ENCODE data around the gene TMEM201. TPM values are rescaled to one million over a fixed set of nuclear protein-coding genes. Genes with fewer than 3 reads are reported as not detected.

Gene TMEM201
- total and polyA plus RNA-seq, 2 of the 13 experiments (the other 11 are each of a cell fraction or from before 2014, with no cell fraction given), result 1.5 to 8.2 TPM

DNA sequence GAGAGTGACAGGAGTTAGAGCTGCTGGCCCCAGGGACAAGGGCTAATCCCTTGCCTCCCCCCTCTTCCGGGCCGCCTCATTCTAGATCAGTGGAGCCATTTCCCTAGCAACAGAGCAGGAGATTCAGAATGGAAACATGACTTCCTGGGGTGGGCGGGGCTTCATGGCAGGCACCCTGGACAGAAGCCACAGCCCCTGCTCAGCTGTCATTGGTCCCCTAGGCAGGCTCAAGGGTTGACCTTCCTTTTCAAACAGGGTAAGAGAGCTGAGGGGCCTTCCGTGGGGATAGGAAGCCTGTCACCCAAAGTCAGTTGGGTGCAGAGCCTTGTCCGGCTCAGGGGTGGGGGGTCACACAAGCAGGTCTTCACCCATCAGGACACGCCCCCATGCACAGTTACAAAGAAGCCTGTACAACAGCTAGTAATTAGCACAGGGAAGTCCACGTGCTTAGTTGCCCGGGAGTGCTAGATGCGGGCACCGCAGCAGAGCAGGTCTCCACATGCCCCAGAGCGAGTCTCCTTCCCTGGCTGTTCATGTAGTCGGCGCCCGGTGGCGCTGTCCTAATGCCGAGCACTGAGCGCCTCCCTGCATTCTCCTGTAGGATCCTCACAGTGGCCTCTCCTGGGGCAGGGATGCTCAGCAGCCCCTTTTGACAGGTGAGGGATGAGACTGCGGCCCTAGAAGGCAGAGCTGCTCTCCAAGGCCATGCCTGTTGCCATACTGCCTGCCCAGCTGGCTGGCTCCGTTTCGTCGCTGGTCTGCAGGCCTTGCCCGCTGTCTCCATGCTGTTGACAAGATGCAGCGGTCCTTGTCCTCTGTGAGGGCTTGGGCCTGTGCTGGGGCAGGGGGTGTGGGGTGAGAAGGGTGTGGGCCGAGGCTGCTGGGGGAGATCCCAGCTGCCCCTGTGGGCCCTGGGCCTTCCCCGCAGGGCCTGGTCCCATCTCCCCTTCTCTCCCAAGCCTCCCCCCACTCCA is 5.1 kb downstream of the TMEM201 start (continued):
- 0 out of 2 replicates have a peak, but pooled peaks have one; percentile 26 for TF ChIP-seq NR0B2 (CRISPR knock-in tag; IDR thresholded peaks at IDR 0.05)
- peak; percentile 90 for TF ChIP-seq SAP130 (CRISPR knock-in tag; IDR thresholded peaks at IDR 0.05; ENCODE audit: low read depth)
- TF ChIP-seq ZBTB2 (CRISPR knock-in tag; IDR thresholded peaks at IDR 0.05; ENCODE audit: low read depth), result no peak
- no peak for TF ChIP-seq ZNF496 (CRISPR knock-in tag; IDR thresholded peaks at IDR 0.05; ENCODE audit: insufficient replicate concordance)
- no peak for TF ChIP-seq KLF6 (CRISPR knock-in tag; IDR thresholded peaks at IDR 0.05)
- no peak for TF ChIP-seq DNMT3B (CRISPR knock-in tag; conservative IDR thresholded peaks at IDR 0.05)
- no peak for TF ChIP-seq ZNF816 (CRISPR knock-in tag; IDR thresholded peaks at IDR 0.05; ENCODE audit: borderline replicate concordance)
- TF ChIP-seq RFX5 (IDR thresholded peaks at IDR 0.05; ENCODE audit: low read depth, low read length), result peak; percentile 89
- no peak for TF ChIP-seq ZNF589 (CRISPR knock-in tag; conservative IDR thresholded peaks at IDR 0.05)
- no peak for TF ChIP-seq NCOA2 (CRISPR knock-in tag; IDR thresholded peaks at IDR 0.05)
- TF ChIP-seq, protein P1, sequence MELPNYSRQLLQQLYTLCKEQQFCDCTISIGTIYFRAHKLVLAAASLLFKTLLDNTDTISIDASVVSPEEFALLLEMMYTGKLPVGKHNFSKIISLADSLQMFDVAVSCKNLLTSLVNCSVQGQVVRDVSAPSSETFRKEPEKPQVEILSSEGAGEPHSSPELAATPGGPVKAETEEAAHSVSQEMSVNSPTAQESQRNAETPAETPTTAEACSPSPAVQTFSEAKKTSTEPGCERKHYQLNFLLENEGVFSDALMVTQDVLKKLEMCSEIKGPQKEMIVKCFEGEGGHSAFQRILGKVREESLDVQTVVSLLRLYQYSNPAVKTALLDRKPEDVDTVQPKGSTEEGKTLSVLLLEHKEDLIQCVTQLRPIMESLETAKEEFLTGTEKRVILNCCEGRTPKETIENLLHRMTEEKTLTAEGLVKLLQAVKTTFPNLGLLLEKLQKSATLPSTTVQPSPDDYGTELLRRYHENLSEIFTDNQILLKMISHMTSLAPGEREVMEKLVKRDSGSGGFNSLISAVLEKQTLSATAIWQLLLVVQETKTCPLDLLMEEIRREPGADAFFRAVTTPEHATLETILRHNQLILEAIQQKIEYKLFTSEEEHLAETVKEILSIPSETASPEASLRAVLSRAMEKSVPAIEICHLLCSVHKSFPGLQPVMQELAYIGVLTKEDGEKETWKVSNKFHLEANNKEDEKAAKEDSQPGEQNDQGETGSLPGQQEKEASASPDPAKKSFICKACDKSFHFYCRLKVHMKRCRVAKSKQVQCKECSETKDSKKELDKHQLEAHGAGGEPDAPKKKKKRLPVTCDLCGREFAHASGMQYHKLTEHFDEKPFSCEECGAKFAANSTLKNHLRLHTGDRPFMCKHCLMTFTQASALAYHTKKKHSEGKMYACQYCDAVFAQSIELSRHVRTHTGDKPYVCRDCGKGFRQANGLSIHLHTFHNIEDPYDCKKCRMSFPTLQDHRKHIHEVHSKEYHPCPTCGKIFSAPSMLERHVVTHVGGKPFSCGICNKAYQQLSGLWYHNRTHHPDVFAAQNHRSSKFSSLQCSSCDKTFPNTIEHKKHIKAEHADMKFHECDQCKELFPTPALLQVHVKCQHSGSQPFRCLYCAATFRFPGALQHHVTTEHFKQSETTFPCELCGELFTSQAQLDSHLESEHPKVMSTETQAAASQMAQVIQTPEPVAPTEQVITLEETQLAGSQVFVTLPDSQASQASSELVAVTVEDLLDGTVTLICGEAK (IDR thresholded peaks at IDR 0.05), result no peak
- TF ChIP-seq, protein P1 (CRISPR knock-in tag; IDR thresholded peaks at IDR 0.05), result no peak
- TF ChIP-seq ZMYM4 (CRISPR knock-in tag; IDR thresholded peaks at IDR 0.05), result no peak; the same call in 1 of the 2 replicates
- no peak for TF ChIP-seq NR2F2 (IDR thresholded peaks at IDR 0.05; ENCODE audit: borderline replicate concordance, low read depth)
- no peak for TF ChIP-seq MEIS1 (CRISPR knock-in tag; IDR thresholded peaks at IDR 0.05; ENCODE audit: borderline replicate concordance)
- TF ChIP-seq ZNF674 (CRISPR knock-in tag; IDR thresholded peaks at IDR 0.05; ENCODE audit: low read depth), result no peak
- no peak for TF ChIP-seq CHD4 (IDR thresholded peaks at IDR 0.05; ENCODE audit: borderline replicate concordance, low read length)
